Measurements from ENCODE around the gene NDUFB3.

The NDUFB3 gene

GRCh38 chr2:201093573-201093972 lies 21.8 kb downstream of the NDUFB3 start:
- DNase-seq = no peak

GRCh38 chr2:201100497-201100896 lies 28.7 kb downstream of the NDUFB3 start:
- no peak for DNase-seq

GRCh38 chr2:201105759-201106158 lies 34.0 kb downstream of the NDUFB3 start:
- no peak for DNase-seq

- no peak for DNase-seq
Measured at GRCh38 chr2:201107624-201108023, 35.8 kb downstream of the NDUFB3 start.

- DNase-seq = no peak
Measured at GRCh38 chr2:201108341-201108740, 36.5 kb downstream of the NDUFB3 start.

- DNase-seq = no peak
Measured at GRCh38 chr2:201109186-201109585, 37.4 kb downstream of the NDUFB3 start.

- no peak for DNase-seq
Measured at GRCh38 chr2:201110615-201111014, 38.8 kb downstream of the NDUFB3 start.

- DNase-seq = no peak
Measured at GRCh38 chr2:201111096-201111495, 39.3 kb downstream of the NDUFB3 start.

GRCh38 chr2:201114350-201114749 lies 42.5 kb downstream of the NDUFB3 start:
- no peak for DNase-seq

- no peak for DNase-seq
Measured at GRCh38 chr2:201114846-201115245, 43.0 kb downstream of the NDUFB3 start.

GRCh38 chr2:201116115-201116958 lies 44.5 kb downstream of the NDUFB3 start, which contains the start of gene CFLAR:
Gene CFLAR (plus strand): TSS chr2:201116164. CDS start chr2:201129866, 13,702 bp downstream.
- peak; percentile 83 to 89 for DNase-seq

- DNase-seq = no peak
Measured at GRCh38 chr2:201116959-201117734, 45.3 kb downstream of the NDUFB3 start.

GRCh38 chr2:201117735-201118094 lies 45.9 kb downstream of the NDUFB3 start:
- DNase-seq = peak in 1 of 2 experiments; percentile 66

GRCh38 chr2:201118121-201118960 lies 46.5 kb downstream of the NDUFB3 start:
- peak; percentile 89 to 92 for DNase-seq

GRCh38 chr2:201118961-201119854 lies 47.4 kb downstream of the NDUFB3 start:
- DNase-seq = no peak

- DNase-seq = no peak
Measured at GRCh38 chr2:201122276-201122675, 50.5 kb downstream of the NDUFB3 start.

GRCh38 chr2:201126308-201127151 lies 54.7 kb downstream of the NDUFB3 start:
- DNase-seq = no peak

- no peak for DNase-seq
Measured at GRCh38 chr2:201127152-201127511, 55.3 kb downstream of the NDUFB3 start.

- peak; percentile 55 to 70 for DNase-seq
Measured at GRCh38 chr2:201127570-201127969, 55.8 kb downstream of the NDUFB3 start.

- DNase-seq = no peak
Measured at GRCh38 chr2:201128033-201128432, 56.2 kb downstream of the NDUFB3 start.

- peak; percentile 51 to 67 for DNase-seq
Measured at GRCh38 chr2:201128933-201129505, 57.2 kb downstream of the NDUFB3 start.
